CD4-positive, alpha-beta T cell treated with Interleukin-4 for 1 hour (primary cell): Measurements from ENCODE around the gene TP53BP1.

Experiments used
- DNase-seq, 2 donors: peaks; one replicate each; pipeline ENCODE4 v3.0.0-alpha.2; 2020 to 2022

TP53BP1 gene

GRCh38 chr15:43519196-43519595 is 26.2 kb upstream of the TP53BP1 start:
- no peak for DNase-seq

GRCh38 chr15:43518197-43518761 is 25.3 kb upstream of the TP53BP1 start:
- peak in 1 of 2 donors; percentile 23 for DNase-seq

GRCh38 chr15:43517354-43518196 is 24.6 kb upstream of the TP53BP1 start, which contains the start of gene MAP1A:
Gene MAP1A, plus strand, starts transcription at chr15:43517608. Its CDS starts 3,866 bp downstream, at chr15:43521474.
- no peak for DNase-seq

GRCh38 chr15:43516801-43517353 is 23.9 kb upstream of the TP53BP1 start:
- no peak for DNase-seq

GRCh38 chr15:43516185-43516584 is 23.2 kb upstream of the TP53BP1 start:
- no peak for DNase-seq

GRCh38 chr15:43515741-43516140 is 22.8 kb upstream of the TP53BP1 start:
- DNase-seq, result no peak

GRCh38 chr15:43514241-43515057 is 21.5 kb upstream of the TP53BP1 start:
- DNase-seq, result peak; percentile 17 to 56

GRCh38 chr15:43513550-43513949 is 20.6 kb upstream of the TP53BP1 start:
- no peak for DNase-seq

GRCh38 chr15:43511012-43511885 is 18.3 kb upstream of the TP53BP1 start:
- DNase-seq, result peak in 1 of 2 donors; percentile 24

- peak; percentile 98 to 99 for DNase-seq
These were observed 17.4 kb upstream of the TP53BP1 start for GRCh38 chr15:43510200-43511011.

- DNase-seq, result no peak
These were observed 16.8 kb upstream of the TP53BP1 start for GRCh38 chr15:43509660-43510199.

GRCh38 chr15:43508991-43509659 is 16.2 kb upstream of the TP53BP1 start:
- no peak for DNase-seq

- DNase-seq, result no peak
These were observed 15.5 kb upstream of the TP53BP1 start for GRCh38 chr15:43508421-43508820.

GRCh38 chr15:43505738-43506137 is 12.8 kb upstream of the TP53BP1 start:
- DNase-seq, result no peak

GRCh38 chr15:43499635-43500034 is 6.7 kb upstream of the TP53BP1 start:
- DNase-seq, result no peak

- no peak for DNase-seq
These were observed 6.0 kb upstream of the TP53BP1 start for GRCh38 chr15:43498990-43499389.

- no peak for DNase-seq
These were observed 932 bp upstream of the TP53BP1 start for GRCh38 chr15:43493703-43494472.

- no peak for DNase-seq
These were observed 690 bp downstream of the TP53BP1 start for GRCh38 chr15:43492266-43492665.

GRCh38 chr15:43489191-43489590 is 3.8 kb downstream of the TP53BP1 start:
- DNase-seq, result peak in 1 of 2 donors; percentile 7
